Measurements from ENCODE around the gene ZNF518A. TPM values are rescaled to one million over a fixed set of nuclear protein-coding genes. Genes with fewer than 3 reads are reported as not detected.

ZNF518A gene
- total and polyA plus RNA-seq, 9 of the 15 experiments (the other 6 are each of a cell fraction or from before 2014, with no cell fraction given) = 6.3 to 30.0 (median 17.4) TPM

DNA sequence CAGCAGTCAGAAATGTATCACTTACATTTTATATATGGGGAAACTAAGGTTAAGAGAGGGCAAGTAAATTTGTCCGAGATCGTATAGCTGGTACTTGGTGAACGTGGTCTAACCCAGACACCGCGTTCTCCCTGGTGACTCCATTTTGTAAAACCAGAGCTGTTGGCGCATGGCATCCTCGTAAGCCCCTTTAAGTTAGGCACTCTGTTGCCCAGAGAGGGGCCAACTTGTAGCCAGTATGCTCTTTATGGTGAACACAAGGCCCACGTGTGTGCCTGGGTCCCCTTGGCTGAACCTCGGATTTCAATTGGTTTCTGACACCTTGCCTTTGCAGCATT is 39.7 kb upstream of the ZNF518A start (continued):
- TF ChIP-seq PPARD (CRISPR knock-in tag; IDR thresholded peaks at IDR 0.05) (no peak), POLR2AphosphoS2 (IDR thresholded peaks at IDR 0.05; ENCODE audit: low read length) (no peak), TAL1 (IDR thresholded peaks at IDR 0.05) (no peak), KDM2B (CRISPR knock-in tag; IDR thresholded peaks at IDR 0.05) (no peak), NR1H2 (CRISPR knock-in tag; IDR thresholded peaks at IDR 0.05) (no peak), NR4A1 (CRISPR knock-in tag; IDR thresholded peaks at IDR 0.05) (no peak), NR4A1 (tag; IDR thresholded peaks at IDR 0.05) (peak; percentile 82), ZNF239 (CRISPR knock-in tag; IDR thresholded peaks at IDR 0.05) (no peak), CHD4 (IDR thresholded peaks at IDR 0.05; ENCODE audit: insufficient read depth, insufficient replicate concordance, low read depth, low read length, poor library complexity, severe bottlenecking) (no peak), FOXJ3 (CRISPR knock-in tag; IDR thresholded peaks at IDR 0.05) (no peak), ZNF24 (IDR thresholded peaks at IDR 0.05) (no peak), XRCC5 (IDR thresholded peaks at IDR 0.05; ENCODE audit: low read depth, low read length) (no peak), ZC3H4 (CRISPR knock-in tag; IDR thresholded peaks at IDR 0.05; ENCODE audit: borderline replicate concordance) (no peak), ZNF232 (CRISPR knock-in tag; IDR thresholded peaks at IDR 0.05) (no peak), BMI1 (IDR thresholded peaks at IDR 0.05; ENCODE audit: low read length) (no peak), TCFL5 (CRISPR knock-in tag; conservative IDR thresholded peaks at IDR 0.05) (no peak), ZNF140 (CRISPR knock-in tag; IDR thresholded peaks at IDR 0.05) (no peak), ZNF324 (CRISPR knock-in tag; IDR thresholded peaks at IDR 0.05) (no peak), ZNF707 (CRISPR knock-in tag; conservative IDR thresholded peaks at IDR 0.05) (no peak), ZNF561 (CRISPR knock-in tag; conservative IDR thresholded peaks at IDR 0.05) (no peak)
- TF ChIP-seq, protein P1, sequence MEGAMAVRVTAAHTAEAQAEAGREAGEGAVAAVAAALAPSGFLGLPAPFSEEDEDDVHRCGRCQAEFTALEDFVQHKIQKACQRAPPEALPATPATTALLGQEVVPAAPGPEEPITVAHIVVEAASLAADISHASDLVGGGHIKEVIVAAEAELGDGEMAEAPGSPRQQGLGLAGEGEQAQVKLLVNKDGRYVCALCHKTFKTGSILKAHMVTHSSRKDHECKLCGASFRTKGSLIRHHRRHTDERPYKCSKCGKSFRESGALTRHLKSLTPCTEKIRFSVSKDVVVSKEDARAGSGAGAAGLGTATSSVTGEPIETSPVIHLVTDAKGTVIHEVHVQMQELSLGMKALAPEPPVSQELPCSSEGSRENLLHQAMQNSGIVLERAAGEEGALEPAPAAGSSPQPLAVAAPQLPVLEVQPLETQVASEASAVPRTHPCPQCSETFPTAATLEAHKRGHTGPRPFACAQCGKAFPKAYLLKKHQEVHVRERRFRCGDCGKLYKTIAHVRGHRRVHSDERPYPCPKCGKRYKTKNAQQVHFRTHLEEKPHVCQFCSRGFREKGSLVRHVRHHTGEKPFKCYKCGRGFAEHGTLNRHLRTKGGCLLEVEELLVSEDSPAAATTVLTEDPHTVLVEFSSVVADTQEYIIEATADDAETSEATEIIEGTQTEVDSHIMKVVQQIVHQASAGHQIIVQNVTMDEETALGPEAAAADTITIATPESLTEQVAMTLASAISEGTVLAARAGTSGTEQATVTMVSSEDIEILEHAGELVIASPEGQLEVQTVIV (CRISPR knock-in tag; IDR thresholded peaks at IDR 0.05; ENCODE audit: borderline replicate concordance) = no peak
- TF ChIP-seq, protein P2, sequence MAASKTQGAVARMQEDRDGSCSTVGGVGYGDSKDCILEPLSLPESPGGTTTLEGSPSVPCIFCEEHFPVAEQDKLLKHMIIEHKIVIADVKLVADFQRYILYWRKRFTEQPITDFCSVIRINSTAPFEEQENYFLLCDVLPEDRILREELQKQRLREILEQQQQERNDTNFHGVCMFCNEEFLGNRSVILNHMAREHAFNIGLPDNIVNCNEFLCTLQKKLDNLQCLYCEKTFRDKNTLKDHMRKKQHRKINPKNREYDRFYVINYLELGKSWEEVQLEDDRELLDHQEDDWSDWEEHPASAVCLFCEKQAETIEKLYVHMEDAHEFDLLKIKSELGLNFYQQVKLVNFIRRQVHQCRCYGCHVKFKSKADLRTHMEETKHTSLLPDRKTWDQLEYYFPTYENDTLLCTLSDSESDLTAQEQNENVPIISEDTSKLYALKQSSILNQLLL (CRISPR knock-in tag; IDR thresholded peaks at IDR 0.05; ENCODE audit: borderline replicate concordance) = no peak
- TF ChIP-seq, protein P3, sequence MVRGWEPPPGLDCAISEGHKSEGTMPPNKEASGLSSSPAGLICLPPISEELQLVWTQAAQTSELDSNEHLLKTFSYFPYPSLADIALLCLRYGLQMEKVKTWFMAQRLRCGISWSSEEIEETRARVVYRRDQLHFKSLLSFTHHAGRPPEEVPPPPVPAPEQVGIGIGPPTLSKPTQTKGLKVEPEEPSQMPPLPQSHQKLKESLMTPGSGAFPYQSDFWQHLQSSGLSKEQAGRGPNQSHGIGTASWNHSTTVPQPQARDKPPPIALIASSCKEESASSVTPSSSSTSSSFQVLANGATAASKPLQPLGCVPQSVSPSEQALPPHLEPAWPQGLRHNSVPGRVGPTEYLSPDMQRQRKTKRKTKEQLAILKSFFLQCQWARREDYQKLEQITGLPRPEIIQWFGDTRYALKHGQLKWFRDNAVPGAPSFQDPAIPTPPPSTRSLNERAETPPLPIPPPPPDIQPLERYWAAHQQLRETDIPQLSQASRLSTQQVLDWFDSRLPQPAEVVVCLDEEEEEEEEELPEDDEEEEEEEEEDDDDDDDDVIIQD (CRISPR knock-in tag; IDR thresholded peaks at IDR 0.05) = no peak
- TF ChIP-seq, protein P4, sequence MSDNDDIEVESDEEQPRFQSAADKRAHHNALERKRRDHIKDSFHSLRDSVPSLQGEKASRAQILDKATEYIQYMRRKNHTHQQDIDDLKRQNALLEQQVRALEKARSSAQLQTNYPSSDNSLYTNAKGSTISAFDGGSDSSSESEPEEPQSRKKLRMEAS (CRISPR knock-in tag; IDR thresholded peaks at IDR 0.05) = 0 out of 2 replicates have a peak, but pooled peaks have one; percentile 5
- TF ChIP-seq, protein P5, sequence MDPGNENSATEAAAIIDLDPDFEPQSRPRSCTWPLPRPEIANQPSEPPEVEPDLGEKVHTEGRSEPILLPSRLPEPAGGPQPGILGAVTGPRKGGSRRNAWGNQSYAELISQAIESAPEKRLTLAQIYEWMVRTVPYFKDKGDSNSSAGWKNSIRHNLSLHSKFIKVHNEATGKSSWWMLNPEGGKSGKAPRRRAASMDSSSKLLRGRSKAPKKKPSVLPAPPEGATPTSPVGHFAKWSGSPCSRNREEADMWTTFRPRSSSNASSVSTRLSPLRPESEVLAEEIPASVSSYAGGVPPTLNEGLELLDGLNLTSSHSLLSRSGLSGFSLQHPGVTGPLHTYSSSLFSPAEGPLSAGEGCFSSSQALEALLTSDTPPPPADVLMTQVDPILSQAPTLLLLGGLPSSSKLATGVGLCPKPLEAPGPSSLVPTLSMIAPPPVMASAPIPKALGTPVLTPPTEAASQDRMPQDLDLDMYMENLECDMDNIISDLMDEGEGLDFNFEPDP (CRISPR knock-in tag; IDR thresholded peaks at IDR 0.05) = 0 out of 2 replicates have a peak, but pooled peaks have one; percentile 50
